Liver (tissue), 9 donors: ENCODE data around the gene ANKRD53. TPM values are rescaled to one million over a fixed set of nuclear protein-coding genes. Genes with fewer than 3 reads are reported as not detected.

Source experiments
- DNase-seq: peaks from one replicate; pipeline ENCODE4 v3.0.0-alpha.2; 2017; ENCODE audit warnings: low spot score
- H3K27ac ChIP-seq, 2 donors: one replicate each; pipeline ENCODE4 v1.7.0; 2013; ENCODE audit warnings: inconsistent platforms in 2 of 2, low read length in 2 of 2, control low read depth in 1 of 2, low read depth in 1 of 2, mild to moderate bottlenecking in 1 of 2
- H3K27me3 ChIP-seq, 4 donors: one replicate each; pipeline versions ENCODE4 v1.6.1 to v1.7.0; 2013; ENCODE audit warnings: low read length in 3 of 4, inconsistent platforms in 1 of 4, mild to moderate bottlenecking in 1 of 4, moderate library complexity in 1 of 4; ENCODE audit not compliant: control insufficient read depth in 4 of 4, insufficient read depth in 4 of 4
- H3K36me3 ChIP-seq, 4 donors: one replicate each; pipeline versions ENCODE4 v1.6.1 to v1.7.0; 2013; ENCODE audit warnings: low read length in 3 of 4, mild to moderate bottlenecking in 3 of 4, low read depth in 1 of 4, moderate library complexity in 1 of 4; ENCODE audit not compliant: control insufficient read depth in 4 of 4, insufficient read depth in 3 of 4
- H3K4me1 ChIP-seq, 4 donors: one replicate each; pipeline versions ENCODE4 v1.6.1 to v1.7.0; 2013; ENCODE audit warnings: low read length in 3 of 4, mild to moderate bottlenecking in 3 of 4, moderate library complexity in 1 of 4; ENCODE audit not compliant: control insufficient read depth in 4 of 4, insufficient read depth in 4 of 4
- H3K4me3 ChIP-seq, 3 donors: one replicate each; pipeline versions ENCODE4 v1.6.1 to v1.7.0; 2013; ENCODE audit warnings: low read length in 3 of 3, control low read depth in 1 of 3, low read depth in 1 of 3, mild to moderate bottlenecking in 1 of 3
- H3K9ac ChIP-seq, 2 donors: one replicate each; pipeline ENCODE4 v1.7.0; 2013; ENCODE audit warnings: low read length in 2 of 2, mild to moderate bottlenecking in 2 of 2, moderate library complexity in 2 of 2, control low read depth in 1 of 2, low read depth in 1 of 2
- H3K9me3 ChIP-seq, 4 donors: one replicate each; pipeline versions ENCODE4 v1.6.1 to v1.7.0; 2013; ENCODE audit warnings: low read length in 3 of 4; ENCODE audit not compliant: control insufficient read depth in 4 of 4
- ATF3 ChIP-seq: IDR thresholded peaks from 2 replicates; pipeline ENCODE4 v1.6.1; 2016; ENCODE audit warnings: antibody characterized with exemption
- CTCF ChIP-seq: fragments of 150-350 bp; IDR thresholded peaks from 2 replicates; pipeline ENCODE4 v1.5.1; 2017; ENCODE audit warnings: improper control_type of control experiment, low read depth, low read length; ENCODE audit not compliant: missing input control
- FOXA1 ChIP-seq: IDR thresholded peaks from 2 replicates; pipeline ENCODE4 v1.6.1; 2016; ENCODE audit warnings: antibody characterized with exemption
- FOXA2 ChIP-seq: IDR thresholded peaks from 2 replicates; pipeline ENCODE4 v1.6.1; 2016; ENCODE audit warnings: antibody characterized with exemption
- GABPA ChIP-seq, 2 donors: IDR thresholded peaks in 1 of 2; conservative IDR thresholded peaks in 1 of 2; 2 replicates each; pipeline ENCODE4 v1.6.1; 2016; ENCODE audit warnings: antibody characterized with exemption in 2 of 2, mild to moderate bottlenecking in 1 of 2, moderate library complexity in 1 of 2
- HNF4G ChIP-seq: IDR thresholded peaks from 2 replicates; pipeline ENCODE4 v1.6.1; 2016; ENCODE audit warnings: antibody characterized with exemption
- JUND ChIP-seq, 2 donors: IDR thresholded peaks; 2 replicates each; pipeline ENCODE4 v1.6.1; 2016; ENCODE audit warnings: antibody characterized with exemption in 2 of 2
- MAX ChIP-seq: IDR thresholded peaks from 2 replicates; pipeline ENCODE4 v1.6.1; 2016; ENCODE audit warnings: antibody characterized with exemption
- NR2F2 ChIP-seq: IDR thresholded peaks from 2 replicates; pipeline ENCODE4 v1.6.1; 2016; ENCODE audit warnings: antibody characterized with exemption
- RAD21 ChIP-seq, 2 donors: IDR thresholded peaks; 2 replicates each; pipeline ENCODE4 v1.6.1; 2016; ENCODE audit warnings: antibody characterized with exemption in 2 of 2, mild to moderate bottlenecking in 2 of 2
- REST ChIP-seq: IDR thresholded peaks from 2 replicates; pipeline ENCODE4 v1.6.1; 2016; ENCODE audit warnings: antibody characterized with exemption, mild to moderate bottlenecking
- RXRA ChIP-seq, 2 donors: IDR thresholded peaks; 2 replicates each; pipeline ENCODE4 v1.6.1; 2017 to 2018; ENCODE audit warnings: antibody characterized with exemption in 2 of 2, mild to moderate bottlenecking in 1 of 2
- TAF1 ChIP-seq: conservative IDR thresholded peaks from 2 replicates; pipeline ENCODE4 v1.6.1; 2016; ENCODE audit warnings: antibody characterized with exemption, mild to moderate bottlenecking
- YY1 ChIP-seq: IDR thresholded peaks from 2 replicates; pipeline ENCODE4 v1.6.1; 2016; ENCODE audit warnings: antibody characterized with exemption, mild to moderate bottlenecking
- ZBTB33 ChIP-seq: IDR thresholded peaks from 2 replicates; pipeline ENCODE4 v1.6.1; 2016; ENCODE audit warnings: antibody characterized with exemption
- WGBS: extraction: QIAGEN DNeasy Blood & Tissue Kit; methylation state at CpG from one replicate; pipeline ENCODE4 v1.1.7; 2013; 5-methylcytosine and 5-hydroxymethylcytosine counted together
- polyA plus RNA-seq, 2 donors: library from polyadenylated mRNA; stranded (reverse) in 1 of 2; unstranded in 1 of 2; fragments of 200-250 nt in 1 of 2; fragments of >200 nt in 1 of 2; fragmentation: Nextera tagmentation in 1 of 2; extraction: Ambion mirVana in 1 of 2; gene quantifications; one replicate each; pipeline versions ENCODE4 v1.2.1 to v1.2.3, GENCODE V29; 2013 to 2015
- total RNA-seq, 2 donors: library from RNA; depleted of rRNA; stranded (reverse); fragments of >200 nt; gene quantifications; one replicate each; pipeline ENCODE4 v1.2.3, GENCODE V29; 2014
- donor health status: healthy.
- donor health status: healthy.
- donor health status: healthy.
- donor health status: healthy.
- donor health status: healthy.

The ANKRD53 gene
- total and polyA plus RNA-seq, 4 donors = 0.29 to 0.50 (median 0.39) TPM

- Histone ChIP-seq H3K9ac (no peak overlapping the region), H3K36me3 (no peaks in the 10 kb centered on the region), H3K27me3 (no peaks in the 10 kb centered on the region), H3K4me1 (peaks cover 0 to 4% (median under 1%) of the 10 kb centered on the region in 4 donors), H3K4me3 (no peak overlapping the region), H3K27ac (no peak overlapping the region), H3K9me3 (no peaks in the 10 kb centered on the region)
- no peak for DNase-seq
- no peak for TF ChIP-seq JUND (IDR thresholded peaks at IDR 0.05)
- TF ChIP-seq GABPA (IDR thresholded peaks at IDR 0.05 in 1 of 2, conservative IDR thresholded peaks at IDR 0.05 in 1 of 2) = no peak
- no peak for TF ChIP-seq REST
- no peak for TF ChIP-seq ZBTB33
- TF ChIP-seq MAX = no peak
- no peak for TF ChIP-seq RXRA (IDR thresholded peaks at IDR 0.05)
- TF ChIP-seq HNF4G = no peak
- TF ChIP-seq TAF1 = no peak
- TF ChIP-seq FOXA1 = no peak
- TF ChIP-seq FOXA2 = no peak
- TF ChIP-seq CTCF = no peak
- TF ChIP-seq YY1 = no peak
- no peak for TF ChIP-seq NR2F2
- no peak for TF ChIP-seq RAD21 (IDR thresholded peaks at IDR 0.05)
- no peak for TF ChIP-seq ATF3
- 84% methylated on average over 10 of the region's 10 CpGs for WGBS
These were observed 27.1 kb downstream of the ANKRD53 start for GRCh38 chr2:71005271-71006202.
